NT2/D1 (cell line): ENCODE results near the gene TENM4.

Experiments
- SUZ12 ChIP-seq: IDR thresholded peaks from 2 replicates; pipeline ENCODE4 v1.6.1; 2011; ENCODE audit not compliant: insufficient read length, insufficient read depth; ENCODE audit errors: extremely low read depth
- YY1 ChIP-seq: IDR thresholded peaks from 2 replicates; pipeline ENCODE4 v1.6.1; 2011; ENCODE audit not compliant: insufficient read length, insufficient read depth
- ZNF274 ChIP-seq: IDR thresholded peaks from 2 replicates; pipeline ENCODE4 v1.6.1; 2011; ENCODE audit warnings: mild to moderate bottlenecking, low read depth, low read length

DNA sequence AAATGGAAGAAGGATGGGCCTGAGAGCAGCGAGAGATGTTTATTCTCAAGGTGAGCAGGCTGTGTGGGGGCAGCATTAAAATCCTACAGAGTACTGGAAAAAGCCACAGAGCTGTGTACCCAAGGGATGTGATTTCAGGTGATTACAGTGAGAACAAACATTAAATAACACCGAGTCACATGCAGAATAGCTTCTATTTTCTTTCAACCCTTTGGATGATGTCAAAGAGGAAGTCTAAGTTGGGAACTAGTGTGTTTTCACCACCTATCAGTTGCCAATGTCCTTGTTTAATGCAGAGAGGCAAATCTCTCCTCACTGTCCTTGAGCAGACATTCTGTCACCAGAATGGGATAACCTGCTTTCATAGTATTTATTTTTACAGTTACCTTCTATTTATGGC is 486.6 kb downstream of the TENM4 start:
- TF ChIP-seq ZNF274 (no peak), YY1 (no peak), SUZ12 (no peak)
